HEK293T (cell line): ENCODE measurements around the gene ELOB.

ENCODE experiments used
- CTCF ChIA-PET: fragments of 350-600 bp; formaldehyde crosslinking; extraction: SDS; loops from one replicate; lab custom pipeline; 2021; ENCODE audit warnings: antibody characterized with exemption, inconsistent platforms; lab: Yijun Ruan, JAX
- POLR2A ChIA-PET: fragments of 350-600 bp; formaldehyde crosslinking; extraction: SDS; loops from one replicate; lab custom pipeline; 2020; ENCODE audit warnings: antibody characterized with exemption, inconsistent platforms; lab: Yijun Ruan, JAX
- DNase-seq: peaks from one replicate; pipeline ENCODE4 v3.0.0; 2012; ENCODE audit warnings: mixed read lengths; ENCODE audit errors: extremely low spot score
- ARNT ChIP-seq: fragments of 450-650 bp; IDR thresholded peaks from 2 replicates; pipeline ENCODE4 v1.6.1; 2017; ENCODE audit warnings: mild to moderate bottlenecking
- BHLHE40 ChIP-seq: fragments of 450-650 bp; IDR thresholded peaks from 2 replicates; pipeline ENCODE4 v1.6.1; 2016; ENCODE audit warnings: mild to moderate bottlenecking, moderate library complexity, borderline replicate concordance
- CTBP1 ChIP-seq: fragments of 450-650 bp; IDR thresholded peaks from 2 replicates; pipeline ENCODE4 v1.6.1; 2016; ENCODE audit warnings: borderline replicate concordance
- ELF4 ChIP-seq: fragments of 450-650 bp; IDR thresholded peaks from 2 replicates; pipeline ENCODE4 v1.6.1; 2017; ENCODE audit warnings: antibody characterized with exemption
- FOXA1 ChIP-seq: fragments of 450-650 bp; IDR thresholded peaks from 2 replicates; pipeline ENCODE4 v1.6.1; 2016; ENCODE audit warnings: mild to moderate bottlenecking
- FOXK2 ChIP-seq: fragments of 450-650 bp; IDR thresholded peaks from 2 replicates; pipeline ENCODE4 v1.6.1; 2016; ENCODE audit warnings: mild to moderate bottlenecking
- FOXM1 ChIP-seq: fragments of 450-650 bp; IDR thresholded peaks from 2 replicates; pipeline ENCODE4 v1.6.1; 2017; ENCODE audit warnings: mild to moderate bottlenecking, borderline replicate concordance
- HDGF ChIP-seq: fragments of 450-650 bp; IDR thresholded peaks from 2 replicates; pipeline ENCODE4 v1.6.1; 2017; ENCODE audit warnings: antibody characterized with exemption, borderline replicate concordance
- L3MBTL2 ChIP-seq: fragments of 450-650 bp; conservative IDR thresholded peaks from 2 replicates; pipeline ENCODE4 v1.6.1; 2016; ENCODE audit warnings: mild to moderate bottlenecking
- LEF1 ChIP-seq: fragments of 450-650 bp; IDR thresholded peaks from 2 replicates; pipeline ENCODE4 v1.6.1; 2017; ENCODE audit warnings: mild to moderate bottlenecking, borderline replicate concordance
- NFRKB ChIP-seq: fragments of 450-650 bp; IDR thresholded peaks from 2 replicates; pipeline ENCODE4 v1.6.1; 2016; ENCODE audit warnings: mild to moderate bottlenecking, moderate library complexity
- SP1 ChIP-seq: fragments of 450-650 bp; IDR thresholded peaks from 2 replicates; pipeline ENCODE4 v1.6.1; 2017
- SUZ12 ChIP-seq: fragments of 450-650 bp; IDR thresholded peaks from 2 replicates; pipeline ENCODE4 v1.6.1; 2016; ENCODE audit warnings: mild to moderate bottlenecking
- TARDBP ChIP-seq: fragments of 450-650 bp; IDR thresholded peaks from 2 replicates; pipeline ENCODE4 v1.6.1; 2016
- ZNF384 ChIP-seq: fragments of 450-650 bp; IDR thresholded peaks from 2 replicates; pipeline ENCODE4 v1.6.1; 2016

The ELOB gene

DNA sequence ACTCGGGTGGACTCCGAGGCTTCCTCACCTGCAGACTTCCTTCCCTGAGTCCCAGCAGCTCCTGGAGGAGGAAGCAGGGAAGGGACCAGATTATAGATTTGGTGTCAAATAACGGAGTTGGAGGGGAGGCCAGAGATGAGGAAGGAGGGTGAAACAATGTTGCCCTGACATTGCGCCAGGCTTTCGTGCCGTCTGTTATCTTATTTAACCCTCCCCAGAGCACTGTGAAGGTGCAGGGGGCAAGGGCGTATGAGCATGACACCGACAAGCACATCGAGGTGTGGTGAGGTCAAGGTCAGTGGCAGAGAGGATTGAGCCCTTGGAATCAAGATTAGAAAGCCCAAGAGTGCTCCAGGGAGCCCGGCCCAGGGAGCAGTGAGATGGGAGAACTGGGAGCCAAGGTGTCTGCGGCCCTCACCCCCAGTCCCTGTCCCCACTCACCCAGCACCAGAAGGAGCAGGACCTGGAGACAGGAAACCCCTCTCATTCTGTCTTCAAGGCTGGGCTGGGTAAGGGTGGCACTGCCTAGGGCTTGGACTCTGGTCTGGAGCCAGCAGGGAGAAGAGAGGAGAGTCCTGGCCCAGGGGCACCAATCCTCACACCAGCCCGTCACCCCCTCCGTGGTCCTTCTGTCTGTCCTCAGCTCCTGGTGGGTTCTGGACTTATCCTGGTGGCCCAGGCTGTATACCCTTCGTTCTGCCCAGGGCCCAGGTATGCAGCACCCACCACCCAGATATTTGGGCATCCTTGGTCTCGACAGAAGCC is 9.2 kb upstream of the ELOB start:
- DNase-seq = no peak
- POLR2A ChIA-PET = no interaction called here
- TF ChIP-seq SP1 = no peak
- TF ChIP-seq TARDBP = no peak
- TF ChIP-seq FOXK2 = no peak
- no peak for TF ChIP-seq L3MBTL2
- no peak for TF ChIP-seq ELF4
- no peak for TF ChIP-seq SUZ12
- CTCF ChIA-PET = no interaction called here

DNA sequence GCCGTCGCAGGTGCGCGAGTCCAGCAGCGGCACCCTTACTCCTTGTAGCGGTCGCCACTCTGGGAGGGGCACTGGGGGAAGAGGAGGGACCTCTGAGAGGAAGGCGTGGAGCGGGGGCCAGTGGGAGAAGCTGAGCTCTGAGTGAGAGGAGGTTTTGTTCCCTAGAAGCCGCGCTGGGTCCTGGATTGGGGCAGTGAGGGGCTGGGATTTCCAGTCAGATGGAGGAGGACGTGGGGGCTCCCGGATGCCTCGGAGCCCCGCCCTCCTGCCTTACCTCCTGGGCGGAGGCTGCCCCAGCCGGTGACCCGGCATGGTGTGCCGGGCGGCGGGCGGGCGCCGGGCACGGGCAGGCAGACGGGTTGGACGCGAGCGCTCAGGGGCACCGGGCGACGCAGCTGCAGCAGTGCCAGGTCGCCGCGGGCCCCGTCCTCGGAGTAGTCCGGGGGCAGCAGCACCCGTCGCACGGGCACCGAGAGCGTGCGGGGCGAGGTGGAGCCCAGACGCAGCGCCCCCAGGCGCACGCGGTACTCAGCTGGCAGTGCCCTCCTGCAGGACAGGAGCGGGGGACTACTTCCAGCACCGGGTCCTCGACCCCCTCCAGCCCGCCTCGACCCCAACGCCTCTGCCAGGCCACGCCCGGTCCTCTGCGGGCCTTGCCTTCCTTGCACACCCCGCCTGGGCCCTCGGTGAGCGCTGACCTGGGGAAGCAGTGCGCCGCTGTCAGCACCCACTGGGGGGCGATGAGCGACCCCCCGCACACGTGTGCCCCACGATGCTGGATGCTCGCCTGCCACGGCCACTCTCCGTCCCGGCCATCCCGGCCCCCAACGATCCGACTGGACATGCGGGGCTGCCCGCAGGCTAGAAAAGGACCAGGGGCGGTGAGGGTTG is 8.3 kb upstream of the ELOB start:
- POLR2A ChIA-PET = no interaction called here
- DNase-seq = no peak
- TF ChIP-seq HDGF (no peak), SP1 (no peak), LEF1 (no peak), ELF4 (no peak), FOXK2 (no peak), L3MBTL2 (no peak), BHLHE40 (no peak), TARDBP (no peak), NFRKB (no peak), ARNT (no peak), CTBP1 (no peak), FOXA1 (no peak)
- CTCF ChIA-PET = no interaction called here

DNA sequence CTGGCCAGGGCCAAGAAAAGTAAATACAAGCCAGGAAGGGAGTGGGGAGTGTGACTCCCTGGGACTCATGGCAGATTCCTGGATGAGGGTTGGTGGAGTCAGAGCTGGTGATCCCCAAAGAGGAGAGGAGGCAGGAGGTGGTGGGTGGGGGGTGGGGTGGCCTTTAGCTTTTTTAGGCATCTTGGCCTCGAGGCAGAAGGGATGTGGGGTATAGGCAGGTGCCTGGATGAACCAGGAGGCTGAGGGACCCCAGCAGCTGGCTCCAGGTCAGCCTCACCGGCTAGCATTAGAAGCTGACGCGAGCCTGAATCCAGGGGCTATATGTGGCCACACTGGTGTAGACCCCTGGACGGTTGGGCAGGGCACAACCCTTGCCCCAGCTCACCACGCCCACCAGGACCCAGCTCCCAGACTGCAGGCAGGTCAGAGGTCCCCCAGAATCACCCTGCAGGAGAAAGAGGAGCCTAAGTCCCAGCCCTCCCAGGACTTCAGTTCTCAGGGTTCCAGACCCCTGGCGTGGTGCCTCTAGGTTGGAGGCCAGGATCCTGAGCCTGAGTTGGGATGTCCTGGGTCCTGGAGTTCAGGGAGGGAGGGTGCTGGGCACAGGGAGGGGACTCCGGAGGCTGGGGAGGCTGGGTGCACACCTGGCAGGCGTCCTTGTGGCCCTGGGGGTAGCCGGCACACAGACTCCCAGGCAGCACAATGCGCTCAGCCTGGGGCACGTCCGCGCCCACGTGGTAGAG is 7.4 kb upstream of the ELOB start:
- POLR2A ChIA-PET = interaction anchor here (1.2 kb wide), 1 partner anchor 10 kb away, joined by 3 read pairs; no protein-coding TSS in a partner anchor
- CTCF ChIA-PET = interaction anchor here (1.0 kb wide), 1 partner anchor 10 kb away, joined by 3 read pairs; no protein-coding TSS in a partner anchor
- DNase-seq = no peak
- TF ChIP-seq TARDBP (no peak), BHLHE40 (no peak), L3MBTL2 (no peak), SP1 (no peak), SUZ12 (no peak), ELF4 (no peak)

DNA sequence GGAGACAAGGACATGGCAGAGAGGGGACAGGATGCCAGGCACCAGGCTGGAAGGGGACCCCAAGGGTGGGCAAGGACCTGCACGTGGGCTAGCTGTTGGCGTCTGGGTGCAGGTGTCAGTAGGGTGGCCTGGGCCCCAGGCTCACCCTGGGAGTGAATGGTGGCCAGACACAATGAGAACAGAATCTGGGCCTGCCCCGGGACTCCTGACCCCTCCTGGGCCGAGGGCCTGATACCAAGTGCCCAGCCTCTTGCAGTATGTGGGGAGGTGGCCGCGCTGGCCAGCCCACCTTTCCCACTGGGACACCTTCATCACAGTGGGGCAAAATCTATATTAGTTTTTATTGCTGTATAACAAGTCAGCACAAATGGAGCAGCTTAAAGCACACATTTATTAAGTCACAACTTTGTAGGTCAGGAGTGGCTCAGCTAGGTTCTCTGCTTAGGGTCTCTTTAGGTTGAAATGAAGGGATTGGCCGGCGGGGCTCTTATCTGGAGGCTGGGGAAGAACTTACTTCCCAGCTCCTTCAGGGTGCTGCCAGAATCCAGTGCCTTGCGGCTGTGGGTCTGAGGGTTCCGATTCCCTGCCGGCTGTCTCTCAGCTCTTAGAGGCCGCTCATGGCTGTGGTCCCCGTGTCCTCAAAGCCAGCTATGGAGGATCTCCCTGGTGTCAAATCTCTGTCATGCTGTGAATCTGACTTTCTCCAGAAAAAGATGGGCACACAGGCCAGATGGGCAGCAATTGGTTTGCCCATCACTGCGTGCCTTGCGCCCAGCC is 6.7 kb upstream of the ELOB start:
- TF ChIP-seq FOXA1 = no peak
- no peak for TF ChIP-seq TARDBP
- no peak for TF ChIP-seq SUZ12
- no peak for TF ChIP-seq ARNT
- TF ChIP-seq LEF1 = no peak
- TF ChIP-seq L3MBTL2 = no peak
- TF ChIP-seq SP1 = no peak
- POLR2A ChIA-PET = interaction anchor here (0.8 to 1.2 kb wide), 2 partner anchors 11 to 143 kb away, joined by 3 read pairs; no protein-coding TSS in a partner anchor
- DNase-seq = no peak
- CTCF ChIA-PET = interaction anchor here (0.6 to 1.0 kb wide), 2 partner anchors 10 to 1618 kb away, joined by 3 read pairs; no protein-coding TSS in a partner anchor

GRCh38 chr16:2782583-2783351 is 5.7 kb upstream of the ELOB start:
- DNase-seq = no peak
- TF ChIP-seq FOXA1 = no peak
- TF ChIP-seq ZNF384 = no peak
- no peak for TF ChIP-seq ARNT
- POLR2A ChIA-PET = interaction anchor here (0.8 to 1.2 kb wide), 2 partner anchors 12 to 144 kb away, joined by 3 read pairs; no protein-coding TSS in a partner anchor
- CTCF ChIA-PET = no interaction called here

- no peak for TF ChIP-seq SUZ12
- no peak for TF ChIP-seq TARDBP
- TF ChIP-seq ELF4 = no peak
- TF ChIP-seq SP1 = no peak
- TF ChIP-seq CTBP1 = no peak
- TF ChIP-seq BHLHE40 = no peak
- TF ChIP-seq FOXM1 = no peak
- TF ChIP-seq ARNT = no peak
- TF ChIP-seq NFRKB = no peak
- TF ChIP-seq FOXK2 = no peak
- no peak for TF ChIP-seq ZNF384
- CTCF ChIA-PET = no interaction called here
- POLR2A ChIA-PET = interaction anchor here (0.9 to 3.2 kb wide), 4 partner anchors 7 to 28 kb away, joined by 3 to 32 read pairs (median 13); partner anchors contain the start of genes PRSS33 and SRRM2
- DNase-seq = no peak
Measured at GRCh38 chr16:2779978-2780898, 3.2 kb upstream of the ELOB start.
